HepG2 (cell line): ENCODE results near the gene CNPY1. TPM values are rescaled to one million over a fixed set of nuclear protein-coding genes. Genes with fewer than 3 reads are reported as not detected.
A peak's percentile ranks its signal among the peaks of the same experiment; 100 is the strongest.

Experiments
- ATAC-seq: fragments of 200-7000 bp; cut with Tn5 transposase; 3 replicates; pipeline ENCODE4 v1.9.1; 2020; ENCODE audit warnings: mild to moderate bottlenecking, moderate library complexity
- BruUV-seq: library from RNA; stranded (reverse); fragments of 400-500 nt; replicated peaks from 2 replicates; lab custom pipeline; 2021; lab: Mats Ljungman, UMichigan
- CTCF ChIA-PET: fragments of 300-600 bp; formaldehyde crosslinking; extraction: SDS; loops from one replicate; lab custom pipeline; 2021; ENCODE audit warnings: low total read pairs, inconsistent platforms, low intra/inter-chr PET ratio; lab: Yijun Ruan, JAX
- POLR2A ChIA-PET: fragments of 350-600 bp; sonication (Branson Sonifier 250); formaldehyde crosslinking; loops from one replicate; lab custom pipeline; 2020; ENCODE audit warnings: antibody characterized with exemption, inconsistent platforms; lab: Yijun Ruan, JAX
- DNase-seq: peaks from one replicate; pipeline ENCODE4 v3.0.0-alpha.2; 2015; ENCODE audit warnings: low spot score
- FAIRE-seq: peaks from 3 replicates; lab custom pipeline; 2011; peaks lifted over from hg19 to GRCh38; lab: Jason Lieb, UNC
- H2AFZ ChIP-seq: one replicate; pipeline ENCODE4 v1.6.1; 2011; ENCODE audit warnings: low read length, inconsistent platforms
- H3K27ac ChIP-seq: fragments of 300-600 bp; 3 replicates; pipeline ENCODE4 v1.8.0; 2011; ENCODE audit warnings: mixed run types, mild to moderate bottlenecking, mixed read lengths, low read length, inconsistent platforms; ENCODE audit not compliant: insufficient read depth; ENCODE audit errors: extremely low read length
- H3K27me3 ChIP-seq, 2 experiments: fragments of 200-600 bp in 1 of 2; 2 replicates in 1 of 2; 3 replicates in 1 of 2; pipeline versions ENCODE4 v1.6.0 to v1.8.0; 2011; ENCODE audit warnings: low read length in 2 of 2, mild to moderate bottlenecking in 2 of 2, moderate library complexity in 2 of 2, inconsistent platforms in 1 of 2; ENCODE audit not compliant: insufficient read depth in 2 of 2, control insufficient read depth in 1 of 2
- H3K36me3 ChIP-seq, 2 experiments: fragments of 200-600 bp in 1 of 2; replicated peaks in 1 of 2; 2 replicates in 1 of 2; 3 replicates in 1 of 2; pipeline versions ENCODE4 v1.5.1 to v1.8.0; 2011; ENCODE audit warnings: low read length in 2 of 2, inconsistent platforms in 1 of 2; ENCODE audit not compliant: insufficient read depth in 2 of 2, control insufficient read depth in 1 of 2
- H3K4me1 ChIP-seq: 2 replicates; pipeline ENCODE4 v1.5.1; 2012; ENCODE audit warnings: low read length, inconsistent platforms; ENCODE audit not compliant: insufficient read depth
- H3K4me2 ChIP-seq: 2 replicates; pipeline ENCODE4 v1.6.0; 2011; ENCODE audit warnings: low read depth, low read length, inconsistent platforms
- H3K4me3 ChIP-seq, 3 experiments: fragments of 200-600 bp in 1 of 3; sonication (generic), shearing (Covaris generic) in 1 of 3; replicated peaks in 1 of 3; 2 replicates each; pipeline ENCODE4 v1.5.1; 2011 to 2016; ENCODE audit warnings: low read length in 3 of 3, inconsistent platforms in 2 of 3, low read depth in 2 of 3, mild to moderate bottlenecking in 2 of 3, control low read depth in 1 of 3, mixed read lengths in 1 of 3; ENCODE audit not compliant: insufficient read depth in 1 of 3
- H3K79me2 ChIP-seq: one replicate; pipeline ENCODE4 v1.6.1; 2011; ENCODE audit warnings: low read length, inconsistent platforms; ENCODE audit not compliant: insufficient read depth
- H3K9ac ChIP-seq: 2 replicates; pipeline ENCODE4 v1.6.0; 2011; ENCODE audit warnings: mild to moderate bottlenecking, low read depth, low read length, inconsistent platforms; ENCODE audit not compliant: insufficient read depth
- H3K9me3 ChIP-seq: 2 replicates; pipeline ENCODE4 v1.5.1; 2012; ENCODE audit warnings: mild to moderate bottlenecking, low read length
- H4K20me1 ChIP-seq: 2 replicates; pipeline ENCODE4 v1.6.0; 2011; ENCODE audit warnings: inconsistent platforms, mild to moderate bottlenecking, low read length, moderate library complexity; ENCODE audit not compliant: insufficient read depth
- DMAP1 ChIP-seq: IDR thresholded peaks from 2 replicates; pipeline ENCODE4 v1.6.1; 2016
- FOXJ3 ChIP-seq: sonication (generic); formaldehyde crosslinking; IDR thresholded peaks from 2 replicates; pipeline ENCODE4 v1.4.0; 2020; ENCODE audit warnings: missing genetic modification reagents, mild to moderate bottlenecking, borderline replicate concordance
- HMG20A ChIP-seq: IDR thresholded peaks from 2 replicates; pipeline ENCODE4 v1.6.1; 2016; ENCODE audit warnings: borderline replicate concordance
- MAFK ChIP-seq, 2 experiments: IDR thresholded peaks in 1 of 2; conservative IDR thresholded peaks in 1 of 2; 2 replicates each; pipeline ENCODE4 v1.6.1; 2011; ENCODE audit warnings: improper control_type of control experiment in 2 of 2, low read length in 2 of 2
- NBN ChIP-seq: fragments of 450-650 bp; conservative IDR thresholded peaks from 2 replicates; pipeline ENCODE4 v1.6.1; 2017
- POLR2AphosphoS5 ChIP-seq: IDR thresholded peaks from 2 replicates; pipeline ENCODE4 v1.6.1; 2012; ENCODE audit warnings: low read depth, low read length
- PRPF4 ChIP-seq: fragments of 200-400 bp; formaldehyde crosslinking; IDR thresholded peaks from 2 replicates; pipeline ENCODE4 v1.6.1; 2016; ENCODE audit warnings: low read length, low read depth; ENCODE audit not compliant: poor library complexity, severe bottlenecking
- SMAD1 ChIP-seq: sonication (generic); formaldehyde crosslinking; IDR thresholded peaks from 2 replicates; pipeline ENCODE4 v1.4.0; 2020; ENCODE audit warnings: missing genetic modification reagents, low read depth, mild to moderate bottlenecking, borderline replicate concordance
- ZNF10 ChIP-seq: sonication (generic); formaldehyde crosslinking; IDR thresholded peaks from 2 replicates; pipeline ENCODE4 v1.4.0; 2020; ENCODE audit warnings: mild to moderate bottlenecking, low read depth, missing genetic modification reagents, borderline replicate concordance
- ZNF292 ChIP-seq: sonication (generic); formaldehyde crosslinking; IDR thresholded peaks from 2 replicates; pipeline ENCODE4 v1.8.1; 2022; ENCODE audit warnings: mild to moderate bottlenecking, low read depth, missing genetic modification reagents, borderline replicate concordance
- ZNF569 ChIP-seq: sonication (generic); formaldehyde crosslinking; IDR thresholded peaks from 2 replicates; pipeline ENCODE4 v1.5.0; 2020; ENCODE audit warnings: mild to moderate bottlenecking, missing genetic modification reagents, moderate library complexity, borderline replicate concordance
- WGBS: methylation state at CpG from one replicate; pipeline ENCODE4 v1.1.6; 2017; ENCODE audit warnings: low lambda C conversion rate; 5-methylcytosine and 5-hydroxymethylcytosine counted together
- in situ Hi-C: cut with HindIII; loops from 2 replicates; pipeline ENCODE4 v1.10.0; 2017; ENCODE audit warnings: low pct_unique_long_range_greater_than_20kb; ENCODE audit not compliant: extremely low pct_ligation_motif_present
- intact Hi-C: fragments of 100-400 bp; cut with micrococcal nuclease; formaldehyde crosslinking; loops from one replicate; pipeline ENCODE4 v1.10.0; 2022; ENCODE audit not compliant: unreplicated experiment
- polyA plus RNA-seq, 8 experiments: library from polyadenylated mRNA; depleted of rRNA in 3 of 8; stranded (reverse) in 7 of 8; unstranded in 1 of 8; fragments of >200 nt; fragmentation: Illumina TruSeq in 4 of 8; extraction: Trizol in 4 of 8; gene quantifications; 2 replicates each; pipeline versions ENCODE4 v1.2.1 to v1.2.3, GENCODE V29; 2011 to 2016; ENCODE audit warnings: low read depth in 4 of 8, missing spikeins in 1 of 8, mixed read lengths in 1 of 8; ENCODE audit not compliant: insufficient read depth in 1 of 8
- total RNA-seq, 5 experiments: library from RNA; depleted of rRNA; stranded (reverse); fragments of >200 nt; fragmentation: Illumina TruSeq; extraction: Trizol; gene quantifications; 2 replicates each; pipeline ENCODE4 v1.2.3, GENCODE V29; 2016; ENCODE audit warnings: low read depth in 1 of 5

CNPY1 gene
- total and polyA plus RNA-seq, 2 of the 13 experiments (the other 11 are each of a cell fraction or from before 2014, with no cell fraction given) = not detected

DNA sequence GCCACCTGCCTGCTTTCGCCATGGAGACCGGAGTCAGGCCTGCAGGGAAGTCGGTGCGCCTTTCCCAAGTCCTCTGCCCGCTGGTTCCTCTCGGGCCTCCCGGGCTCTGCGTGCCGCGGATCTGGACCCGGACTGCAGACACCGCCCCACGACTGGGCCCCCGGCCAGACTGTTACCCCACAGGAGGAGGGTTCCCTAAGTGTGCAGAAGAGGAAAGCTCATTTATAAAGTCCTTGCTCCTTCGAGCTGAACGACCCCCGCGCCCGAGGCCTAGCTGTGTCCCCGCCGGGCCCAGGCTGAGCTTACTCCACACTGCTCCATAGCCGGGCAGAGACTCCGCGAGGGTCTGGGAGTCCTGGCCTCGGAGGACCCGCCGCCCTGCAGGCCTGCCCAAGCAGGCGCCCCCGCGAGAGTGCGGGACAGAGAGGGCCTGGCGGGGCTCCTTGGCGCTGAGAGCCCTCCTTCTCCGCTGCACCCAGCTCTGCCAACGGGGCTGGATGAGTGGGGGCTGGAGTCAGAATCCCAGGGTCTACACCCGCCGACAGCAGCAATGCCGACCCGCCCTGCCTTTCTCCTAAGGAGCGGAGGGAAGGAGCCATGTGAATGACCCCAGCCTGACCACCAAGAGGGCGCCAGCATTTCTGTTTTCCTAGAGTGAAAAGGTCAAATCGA is 80.1 kb downstream of the CNPY1 start:
- 24% methylated on average over 19 of the region's 42 CpGs for WGBS
- H3K27me3 ChIP-seq = peaks cover 18 to 89% of the 10 kb centered on the region in 2 experiments
- H3K27ac ChIP-seq = no peak overlapping the region
- no peak for DNase-seq
- no peaks in the 10 kb centered on the region for H3K79me2 ChIP-seq
- H3K4me3 ChIP-seq = peak overlapping the region in 2 of 3 experiments; percentile 37 to 55; a peak in 3 of 6 replicates
- BruUV-seq = no TSS peak
- ATAC-seq = peak; percentile 69
- in situ Hi-C loops (no loop called here), intact Hi-C loops (no loop called here)
- no peak for FAIRE-seq
- H3K9ac ChIP-seq = no peak overlapping the region
- peaks cover 4% of the 10 kb centered on the region; the same call in 1 of the 2 replicates for H4K20me1 ChIP-seq
- H3K36me3 ChIP-seq = no peaks in the 10 kb centered on the region
- H2AFZ ChIP-seq = no peak overlapping the region
- H3K9me3 ChIP-seq = no peaks in the 10 kb centered on the region
- ChIA-PET POLR2A (no interaction called here), CTCF (no interaction called here)
- TF ChIP-seq DMAP1 (CRISPR knock-in tag) (no peak), NBN (no peak), FOXJ3 (CRISPR knock-in tag) (no peak)
- H3K4me2 ChIP-seq = peak overlapping the region; percentile 56
- H3K4me1 ChIP-seq = no peaks in the 10 kb centered on the region

DNA sequence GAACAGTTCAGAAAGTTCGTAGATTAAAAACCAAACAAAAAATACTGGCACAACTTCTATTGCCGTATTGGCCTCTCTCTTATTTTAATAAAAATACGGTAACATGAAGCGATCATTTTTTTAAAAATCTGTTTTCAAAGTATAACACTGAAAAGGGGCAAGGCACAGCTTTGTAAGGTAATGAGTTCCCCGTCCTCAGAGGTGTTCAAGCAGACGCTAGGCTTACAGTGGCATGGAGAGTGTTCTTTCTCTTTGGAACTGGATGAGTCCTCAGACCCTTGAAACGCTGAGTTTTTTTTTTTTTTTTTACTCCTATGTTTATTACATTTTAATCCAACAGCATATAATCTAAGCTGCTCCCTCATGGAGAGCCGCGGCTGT is 80.6 kb downstream of the CNPY1 start:
- WGBS = 52% methylated on average over 9 of the region's 9 CpGs
- FAIRE-seq (no peak), ATAC-seq (no peak), DNase-seq (no peak)
- in situ Hi-C loops (no loop called here), intact Hi-C loops (no loop called here)
- POLR2A ChIA-PET = no interaction called here
- H3K4me3 ChIP-seq = no peak overlapping the region
- BruUV-seq = no TSS peak
- CTCF ChIA-PET = no interaction called here
- TF ChIP-seq ZNF10 (CRISPR knock-in tag) = no peak
- no peak for TF ChIP-seq ZNF292 (CRISPR knock-in tag)
- TF ChIP-seq MAFK (conservative IDR thresholded peaks at IDR 0.05 in 1 of 2, IDR thresholded peaks at IDR 0.05 in 1 of 2; ENCODE audit: low read length in 2 of 2) = no peak
- no peak for TF ChIP-seq POLR2AphosphoS5
- TF ChIP-seq SMAD1 (CRISPR knock-in tag) = no peak
- no peak for TF ChIP-seq ZNF569
- no peak for TF ChIP-seq PRPF4
- no peak for TF ChIP-seq HMG20A (CRISPR knock-in tag)
- no peaks in the 10 kb centered on the region for H3K79me2 ChIP-seq
- H3K9me3 ChIP-seq = no peaks in the 10 kb centered on the region
- no peak overlapping the region for H3K27ac ChIP-seq
- no peak overlapping the region for H2AFZ ChIP-seq
- H3K27me3 ChIP-seq = peaks cover 18 to 90% of the 10 kb centered on the region in 2 experiments
- H3K4me2 ChIP-seq = no peak overlapping the region
- H3K4me1 ChIP-seq = no peaks in the 10 kb centered on the region
- peaks cover 4% of the 10 kb centered on the region; the same call in 1 of the 2 replicates for H4K20me1 ChIP-seq
- H3K36me3 ChIP-seq = no peaks in the 10 kb centered on the region
- H3K9ac ChIP-seq = no peak overlapping the region
